GM12878 (cell line): ENCODE results near the gene GADD45A. TPM values are rescaled to one million over a fixed set of nuclear protein-coding genes. Genes with fewer than 3 reads are reported as not detected.

ENCODE experiments used
- ASH2L ChIP-seq: fragments of 300-600, 200-600 bp; sonication (generic); IDR thresholded peaks from 2 replicates; pipeline ENCODE4 v1.6.1; 2017; ENCODE audit warnings: low read depth, mild to moderate bottlenecking, borderline replicate concordance
- CBX3 ChIP-seq: fragments of 200-600 bp; sonication (generic); IDR thresholded peaks from 2 replicates; pipeline ENCODE4 v1.6.1; 2016; ENCODE audit warnings: low read depth, borderline replicate concordance
- CBX5 ChIP-seq: sonication (generic); IDR thresholded peaks from 2 replicates; pipeline ENCODE4 v1.6.1; 2016; ENCODE audit warnings: low read depth, moderate library complexity, mild to moderate bottlenecking, inconsistent platforms
- CEBPB ChIP-seq, 2 experiments: fragments of 150-350 bp in 1 of 2; IDR thresholded peaks; 2 replicates each; pipeline ENCODE4 v1.6.1; 2012 to 2014; ENCODE audit warnings: low read depth in 2 of 2, low read length in 2 of 2, borderline replicate concordance in 1 of 2, inconsistent platforms in 1 of 2
- EED ChIP-seq: sonication (generic); IDR thresholded peaks from 2 replicates; pipeline ENCODE4 v1.6.1; 2016; ENCODE audit warnings: antibody characterized with exemption, low read depth
- EP300 ChIP-seq, 2 experiments: fragments of 150-350 bp in 1 of 2; IDR thresholded peaks; 2 replicates each; pipeline ENCODE4 v1.6.1; 2011 to 2012; ENCODE audit warnings: low read depth in 2 of 2, low read length in 2 of 2, borderline replicate concordance in 1 of 2, improper control_type of control experiment in 1 of 2, inconsistent platforms in 1 of 2; ENCODE audit not compliant: control insufficient read depth in 1 of 2
- FOXK2 ChIP-seq: fragments of 450-650 bp; IDR thresholded peaks from 2 replicates; pipeline ENCODE4 v1.6.1; 2017; ENCODE audit warnings: mild to moderate bottlenecking, moderate library complexity
- FOXM1 ChIP-seq: IDR thresholded peaks from 2 replicates; pipeline ENCODE4 v1.6.1; 2012; ENCODE audit warnings: low read depth, mild to moderate bottlenecking, inconsistent platforms, low read length, moderate library complexity
- IKZF1 ChIP-seq: fragments of 450-650 bp; conservative IDR thresholded peaks from 2 replicates; pipeline ENCODE4 v1.6.1; 2017; ENCODE audit warnings: antibody characterized with exemption, mild to moderate bottlenecking
- IKZF2 ChIP-seq, 2 experiments: fragments of 450-650 bp; IDR thresholded peaks; 2 replicates each; pipeline ENCODE4 v1.6.1; 2017; ENCODE audit warnings: mild to moderate bottlenecking in 2 of 2, moderate library complexity in 2 of 2
- KAT2A ChIP-seq: conservative IDR thresholded peaks from 2 replicates; pipeline ENCODE4 v1.6.1; 2011; ENCODE audit warnings: low read depth, low read length; ENCODE audit not compliant: control insufficient read depth
- MEF2B ChIP-seq: fragments of 450-650 bp; IDR thresholded peaks from 2 replicates; pipeline ENCODE4 v1.6.1; 2018; ENCODE audit warnings: mild to moderate bottlenecking, moderate library complexity; ENCODE audit not compliant: partially characterized antibody, poor library complexity, severe bottlenecking
- MTA3 ChIP-seq: IDR thresholded peaks from 2 replicates; pipeline ENCODE4 v1.6.1; 2012; ENCODE audit warnings: low read length, inconsistent platforms, borderline replicate concordance
- MYB ChIP-seq: fragments of 150-350 bp; IDR thresholded peaks from 2 replicates; pipeline ENCODE4 v1.6.1; 2014; ENCODE audit warnings: mild to moderate bottlenecking, low read depth, low read length, borderline replicate concordance
- NR2C2 ChIP-seq: IDR thresholded peaks from 2 replicates; pipeline ENCODE4 v1.6.1; 2011; ENCODE audit warnings: borderline replicate concordance, low read depth; ENCODE audit not compliant: control insufficient read depth, insufficient read length
- PAX8 ChIP-seq: fragments of 450-650 bp; IDR thresholded peaks from 2 replicates; pipeline ENCODE4 v1.6.1; 2017; ENCODE audit warnings: mild to moderate bottlenecking, moderate library complexity
- RBBP5 ChIP-seq: fragments of 200-600 bp; sonication (generic); conservative IDR thresholded peaks from 2 replicates; pipeline ENCODE4 v1.6.1; 2016
- RFX5 ChIP-seq: IDR thresholded peaks from 2 replicates; pipeline ENCODE4 v1.6.1; 2011; ENCODE audit warnings: low read depth, low read length, improper control_type of control experiment
- SMAD5 ChIP-seq: IDR thresholded peaks from 2 replicates; pipeline ENCODE4 v1.6.1; 2016; ENCODE audit warnings: antibody characterized with exemption, low read depth
- SMC3 ChIP-seq: IDR thresholded peaks from 2 replicates; pipeline ENCODE4 v1.6.1; 2011; ENCODE audit warnings: low read length, improper control_type of control experiment, borderline replicate concordance
- SPI1 ChIP-seq: IDR thresholded peaks from 2 replicates; pipeline ENCODE4 v1.6.1; 2011; ENCODE audit warnings: low read depth, mild to moderate bottlenecking, low read length, moderate library complexity, borderline replicate concordance; ENCODE audit not compliant: insufficient read depth
- SUPT20H ChIP-seq: IDR thresholded peaks from 2 replicates; pipeline ENCODE4 v1.6.1; 2011; ENCODE audit warnings: low read depth, mild to moderate bottlenecking, low read length, moderate library complexity, borderline replicate concordance; ENCODE audit not compliant: control insufficient read depth
- SUZ12 ChIP-seq: fragments of 200-600 bp; sonication (generic); IDR thresholded peaks from one replicate; pipeline ENCODE4 v1.6.1; 2018; ENCODE audit warnings: antibody characterized with exemption, mild to moderate bottlenecking; ENCODE audit not compliant: unreplicated experiment
- USF2 ChIP-seq: IDR thresholded peaks from 2 replicates; pipeline ENCODE4 v1.6.1; 2011; ENCODE audit warnings: low read depth, low read length, improper control_type of control experiment, borderline replicate concordance
- WRNIP1 ChIP-seq: IDR thresholded peaks from 2 replicates; pipeline ENCODE4 v1.6.1; 2011; ENCODE audit warnings: low read depth, low read length, improper control_type of control experiment, borderline replicate concordance
- YY1 ChIP-seq: IDR thresholded peaks from 2 replicates; pipeline ENCODE4 v1.6.1; 2011; ENCODE audit warnings: low read depth, mild to moderate bottlenecking, low read length
- ZNF217 ChIP-seq: fragments of 450-650 bp; IDR thresholded peaks from 2 replicates; pipeline ENCODE4 v1.6.1; 2017; ENCODE audit warnings: antibody characterized with exemption, mild to moderate bottlenecking
- ZNF622 ChIP-seq: fragments of 450-650 bp; IDR thresholded peaks from 2 replicates; pipeline ENCODE4 v1.6.1; 2017; ENCODE audit warnings: mild to moderate bottlenecking, inconsistent platforms
- polyA plus RNA-seq, 11 experiments: library from polyadenylated mRNA; depleted of rRNA in 4 of 11; unstranded in 6 of 11; stranded (reverse) in 5 of 11; fragments of >200 nt; fragmentation: Nextera tagmentation in 4 of 11; fragmentation: Illumina TruSeq in 1 of 11; extraction: Ambion mirVana in 4 of 11; extraction: Trizol in 1 of 11; gene quantifications; 1 replicate in 1 of 11; 2 replicates in 10 of 11; pipeline versions ENCODE4 v1.2.1 to v1.2.3, GENCODE V29; 2011 to 2016; ENCODE audit warnings: inconsistent platforms in 2 of 11, missing spikeins in 2 of 11, low read depth in 1 of 11
- total RNA-seq, 4 experiments: library from RNA; depleted of rRNA in 3 of 4; stranded (reverse); fragments of >200 nt in 3 of 4; fragmentation: Illumina TruSeq in 1 of 4; extraction: Trizol in 1 of 4; gene quantifications; 2 replicates each; pipeline versions ENCODE4 v1.2.1 to v1.2.3, GENCODE V29; 2013 to 2021

Gene GADD45A
- total and polyA plus RNA-seq, 10 of the 15 experiments (the other 5 are each of a cell fraction or from before 2014, with no cell fraction given): 4.7 to 48.9 (median 18.5) TPM

- TF ChIP-seq SPI1: no peak
- TF ChIP-seq EED: peak; percentile 54; the same call in 1 of the 2 replicates
- TF ChIP-seq ZNF622: no peak
- TF ChIP-seq MEF2B: no peak
- TF ChIP-seq PAX8: no peak
- 0 out of 2 replicates have a peak, but pooled peaks have one; percentile 37 for TF ChIP-seq MTA3
- peak; percentile 78 to 85 for TF ChIP-seq IKZF2 (IDR thresholded peaks at IDR 0.05)
- no peak for TF ChIP-seq MYB
- TF ChIP-seq ZNF217: no peak
- TF ChIP-seq NR2C2: no peak
- no peak for TF ChIP-seq USF2
- TF ChIP-seq FOXK2: no peak
- no peak for TF ChIP-seq SMAD5
- TF ChIP-seq SMC3: no peak
- no peak for TF ChIP-seq WRNIP1
- TF ChIP-seq SUPT20H: no peak
- no peak for TF ChIP-seq CEBPB (IDR thresholded peaks at IDR 0.05; ENCODE audit: borderline replicate concordance in 1 of 2, low read depth in 2 of 2, low read length in 2 of 2)
- no peak for TF ChIP-seq SUZ12
- no peak for TF ChIP-seq RFX5
- TF ChIP-seq EP300 (IDR thresholded peaks at IDR 0.05; ENCODE audit: borderline replicate concordance in 1 of 2, control insufficient read depth in 1 of 2, low read depth in 2 of 2, low read length in 2 of 2): peak in 1 of 2 experiments; percentile 35; a peak in 2 of 4 replicates
- no peak for TF ChIP-seq CBX3
- no peak for TF ChIP-seq FOXM1
- TF ChIP-seq KAT2A: no peak
- TF ChIP-seq RBBP5: no peak
- peak; percentile 54; the same call in 1 of the 2 replicates for TF ChIP-seq YY1
- TF ChIP-seq CBX5: 0 out of 2 replicates have a peak, but pooled peaks have one; percentile 32
- peak; percentile 83 for TF ChIP-seq IKZF1
- no peak for TF ChIP-seq ASH2L
Measured at GRCh38 chr1:67735806-67736627, 51.0 kb downstream of the GADD45A start (continued).
